GM23338 (cell line): ENCODE measurements around the gene DEFB124. TPM values are rescaled to one million over a fixed set of nuclear protein-coding genes. Genes with fewer than 3 reads are reported as not detected.

ENCODE experiments used
- ATAC-seq: fragments of 200-7000 bp; cut with Tn5 transposase; 3 replicates; pipeline ENCODE4 v1.9.1; 2020
- DNase-seq: peaks from one replicate; pipeline ENCODE4 v3.0.0-alpha.2; 2015; ENCODE audit warnings: low spot score
- H2AFZ ChIP-seq: fragments of 200-600 bp; sonication (generic); 2 replicates; pipeline ENCODE4 v1.8.0; 2016; ENCODE audit warnings: antibody characterized with exemption, mild to moderate bottlenecking, moderate library complexity
- H3F3A ChIP-seq: fragments of 200-600 bp; sonication (generic); replicated peaks from 2 replicates; pipeline ENCODE4 v1.8.0; 2017; ENCODE audit warnings: antibody characterized with exemption, mixed run types, low read depth
- H3K27ac ChIP-seq: fragments of 200-600 bp; sonication (generic); 2 replicates; pipeline ENCODE4 v1.6.1; 2016; ENCODE audit warnings: low read depth
- H3K27me3 ChIP-seq: fragments of 200-600 bp; sonication (generic); 2 replicates; pipeline ENCODE4 v1.8.0; 2016; ENCODE audit warnings: mild to moderate bottlenecking, mixed run types, moderate library complexity; ENCODE audit not compliant: insufficient read depth
- H3K36me3 ChIP-seq: fragments of 200-600 bp; sonication (generic); 2 replicates; pipeline ENCODE4 v1.8.0; 2016; ENCODE audit warnings: mild to moderate bottlenecking; ENCODE audit not compliant: insufficient read depth
- H3K4me1 ChIP-seq: fragments of 200-600 bp; sonication (generic); 2 replicates; pipeline ENCODE4 v1.8.0; 2016; ENCODE audit warnings: mild to moderate bottlenecking, moderate library complexity; ENCODE audit not compliant: insufficient read depth
- H3K4me2 ChIP-seq: fragments of 200-600 bp; sonication (generic); 2 replicates; pipeline ENCODE4 v1.7.1; 2017; ENCODE audit warnings: mixed run types
- H3K4me3 ChIP-seq: fragments of 200-600 bp; sonication (generic); 2 replicates; pipeline ENCODE4 v1.6.1; 2016; ENCODE audit warnings: mixed run types
- H3K79me2 ChIP-seq: fragments of 200-600 bp; sonication (generic); replicated peaks from 2 replicates; pipeline ENCODE4 v1.8.0; 2017; ENCODE audit warnings: mild to moderate bottlenecking; ENCODE audit not compliant: insufficient read depth
- H3K9me2 ChIP-seq: fragments of 200-600 bp; sonication (generic); 2 replicates; pipeline ENCODE4 v1.8.0; 2017; ENCODE audit not compliant: insufficient read depth
- H4K20me1 ChIP-seq: fragments of 200-600 bp; sonication (generic); replicated peaks from 2 replicates; pipeline ENCODE4 v1.8.0; 2017; ENCODE audit warnings: mild to moderate bottlenecking; ENCODE audit not compliant: insufficient read depth
- H3K27ac Mint-ChIP-seq: 2 replicates; pipeline ENCODE4 v1.8.0; 2020; ENCODE audit warnings: inconsistent platforms, mild to moderate bottlenecking, moderate library complexity, mixed read lengths
- H3K27me3 Mint-ChIP-seq: 3 replicates; pipeline ENCODE4 v1.8.0; 2022; ENCODE audit warnings: low read depth, mild to moderate bottlenecking, moderate library complexity, mixed read lengths, inconsistent platforms; ENCODE audit not compliant: insufficient read depth, poor library complexity
- H3K36me3 Mint-ChIP-seq: 3 replicates; pipeline ENCODE4 v1.8.0; 2021; ENCODE audit warnings: low read depth, mild to moderate bottlenecking, inconsistent platforms, moderate library complexity, mixed read lengths
- H3K4me1 Mint-ChIP-seq: 3 replicates; pipeline ENCODE4 v1.8.0; 2020; ENCODE audit warnings: mild to moderate bottlenecking, inconsistent platforms, mixed read lengths
- H3K4me3 Mint-ChIP-seq: 3 replicates; pipeline ENCODE4 v1.8.0; 2021; ENCODE audit warnings: moderate library complexity, mild to moderate bottlenecking, inconsistent platforms, mixed read lengths
- H3K9me3 Mint-ChIP-seq: 3 replicates; pipeline ENCODE4 v1.8.0; 2020; ENCODE audit warnings: moderate library complexity, mild to moderate bottlenecking, inconsistent platforms, mixed read lengths
- CREB1 ChIP-seq: fragments of 250-450 bp; sonication (Bioruptor Pico); IDR thresholded peaks from 2 replicates; pipeline ENCODE4 v1.5.0; 2020; ENCODE audit warnings: low read depth, mild to moderate bottlenecking, moderate library complexity
- EZH2 ChIP-seq: fragments of 200-600 bp; sonication (generic); IDR thresholded peaks from one replicate; pipeline ENCODE4 v1.8.0; 2017; ENCODE audit warnings: antibody characterized with exemption, mild to moderate bottlenecking, low read depth; ENCODE audit not compliant: unreplicated experiment
- EZH2phosphoT487 ChIP-seq: fragments of 200-600 bp; sonication (generic); IDR thresholded peaks from one replicate; pipeline ENCODE4 v1.8.1; 2018; ENCODE audit warnings: antibody characterized with exemption; ENCODE audit not compliant: unreplicated experiment
- JUNB ChIP-seq: IDR thresholded peaks from one replicate; pipeline ENCODE4 v1.6.1; 2016; ENCODE audit warnings: antibody characterized with exemption; ENCODE audit not compliant: unreplicated experiment
- NANOG ChIP-seq: IDR thresholded peaks from 2 replicates; pipeline ENCODE4 v1.6.1; 2016; ENCODE audit warnings: antibody characterized with exemption, borderline replicate concordance
- POLR2AphosphoS5 ChIP-seq: IDR thresholded peaks from 2 replicates; pipeline ENCODE4 v1.6.1; 2016; ENCODE audit warnings: antibody characterized with exemption, low read depth
- STAT1 ChIP-seq: IDR thresholded peaks from one replicate; pipeline ENCODE4 v1.6.1; 2016; ENCODE audit warnings: antibody characterized with exemption; ENCODE audit not compliant: unreplicated experiment
- ZNF114 ChIP-seq: fragments of 250-450 bp; sonication (Bioruptor Pico); IDR thresholded peaks from 2 replicates; pipeline ENCODE4 v1.5.0; 2020; ENCODE audit warnings: mild to moderate bottlenecking, moderate library complexity
- ZNF331 ChIP-seq: fragments of 250-450 bp; sonication (Bioruptor Pico); IDR thresholded peaks from 2 replicates; pipeline ENCODE4 v1.5.0; 2020; ENCODE audit warnings: low read depth, mild to moderate bottlenecking, moderate library complexity
- polyA plus RNA-seq: library from polyadenylated mRNA; unstranded; fragments of >200 nt; fragmentation: Nextera tagmentation; extraction: Ambion mirVana; gene quantifications from 2 replicates; pipeline ENCODE4 v1.2.1, GENCODE V29; 2016
- total RNA-seq: library from RNA; depleted of rRNA; stranded (reverse); fragments of >200 nt; shearing (Covaris generic); gene quantifications from 2 replicates; pipeline ENCODE4 v1.2.3, GENCODE V29; 2014
- TF ChIP-seq, protein P1 (sequence below), 2 experiments: fragments of 200-600 bp in 1 of 2; sonication (generic) in 1 of 2; conservative IDR thresholded peaks; 2 replicates each; pipeline versions ENCODE4 v1.5.1 to v1.6.1; 2016 to 2017; ENCODE audit warnings: antibody characterized with exemption in 2 of 2, low read depth in 2 of 2, mild to moderate bottlenecking in 2 of 2, moderate library complexity in 1 of 2
- TF ChIP-seq, protein P2 (sequence below): IDR thresholded peaks from one replicate; pipeline ENCODE4 v1.6.1; 2018; ENCODE audit warnings: antibody characterized with exemption; ENCODE audit not compliant: unreplicated experiment
- TF ChIP-seq, protein P3 (sequence below): IDR thresholded peaks from 2 replicates; pipeline ENCODE4 v1.6.1; 2016; ENCODE audit warnings: antibody characterized with exemption
- TF ChIP-seq, protein P4 (sequence below): fragments of 250-450 bp; sonication (Bioruptor Pico); IDR thresholded peaks from 2 replicates; pipeline ENCODE4 v1.5.0; 2020; ENCODE audit warnings: mild to moderate bottlenecking, moderate library complexity

Gene DEFB124
- total and polyA plus RNA-seq, 2 experiments from 2014 or later: 0.52 TPM; not detected in 1

DNA sequence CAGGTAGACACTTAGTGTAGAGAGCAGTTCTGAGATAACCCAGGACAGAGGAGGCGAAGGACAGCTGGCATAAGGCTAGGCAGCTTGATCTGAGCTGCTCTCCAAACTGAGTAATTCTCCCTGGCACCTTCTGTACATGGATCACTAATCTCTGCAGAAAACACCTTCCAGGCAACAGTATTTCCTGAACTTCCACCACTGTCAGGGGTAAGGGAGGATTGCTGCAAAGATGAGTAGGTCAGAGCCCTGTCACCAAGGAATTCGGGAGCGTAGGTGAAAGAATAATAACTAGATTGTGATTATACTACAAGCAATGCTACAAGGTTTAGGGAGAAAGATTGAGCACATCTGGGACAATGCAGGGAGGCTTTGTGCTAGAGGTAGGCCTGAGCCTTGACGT lies 41.2 kb upstream of the DEFB124 start:
- Histone ChIP-seq H3K4me1 (peaks cover 27% of the 10 kb centered on the region), H3K9me2 (no peaks in the 10 kb centered on the region), H3K4me2 (peak overlapping the region; percentile 100), H3K4me3 (peak overlapping the region; percentile 100), H3K27me3 (no peaks in the 10 kb centered on the region), H2AFZ (no peak overlapping the region), H4K20me1 (peaks cover 53% of the 10 kb centered on the region), H3F3A (peaks cover 45% of the 10 kb centered on the region), H3K27ac (peak overlapping the region; percentile 83), H3K36me3 (peaks cover 7% of the 10 kb centered on the region; the same call in 1 of the 2 replicates), H3K79me2 (peaks cover 66% of the 10 kb centered on the region)
- Mint-ChIP-seq H3K27me3 (peaks cover 3% of the 10 kb centered on the region), H3K36me3 (peaks cover 8% of the 10 kb centered on the region; the same call in 2 of the 3 replicates), H3K4me1 (no peaks in the 10 kb centered on the region), H3K4me3 (no peak overlapping the region), H3K27ac (no peak overlapping the region), H3K9me3 (peaks cover 3% of the 10 kb centered on the region; the same call in 1 of the 3 replicates)
- DNase-seq (no peak), ATAC-seq (no peak)
- TF ChIP-seq ZNF331 (CRISPR knock-in tag) (no peak), STAT1 (no peak), EZH2 (no peak), EZH2phosphoT487 (no peak), JUNB (no peak), NANOG (no peak), ZNF114 (CRISPR knock-in tag) (no peak), POLR2AphosphoS5 (no peak), CREB1 (CRISPR knock-in tag) (no peak)
- TF ChIP-seq, protein P1, sequence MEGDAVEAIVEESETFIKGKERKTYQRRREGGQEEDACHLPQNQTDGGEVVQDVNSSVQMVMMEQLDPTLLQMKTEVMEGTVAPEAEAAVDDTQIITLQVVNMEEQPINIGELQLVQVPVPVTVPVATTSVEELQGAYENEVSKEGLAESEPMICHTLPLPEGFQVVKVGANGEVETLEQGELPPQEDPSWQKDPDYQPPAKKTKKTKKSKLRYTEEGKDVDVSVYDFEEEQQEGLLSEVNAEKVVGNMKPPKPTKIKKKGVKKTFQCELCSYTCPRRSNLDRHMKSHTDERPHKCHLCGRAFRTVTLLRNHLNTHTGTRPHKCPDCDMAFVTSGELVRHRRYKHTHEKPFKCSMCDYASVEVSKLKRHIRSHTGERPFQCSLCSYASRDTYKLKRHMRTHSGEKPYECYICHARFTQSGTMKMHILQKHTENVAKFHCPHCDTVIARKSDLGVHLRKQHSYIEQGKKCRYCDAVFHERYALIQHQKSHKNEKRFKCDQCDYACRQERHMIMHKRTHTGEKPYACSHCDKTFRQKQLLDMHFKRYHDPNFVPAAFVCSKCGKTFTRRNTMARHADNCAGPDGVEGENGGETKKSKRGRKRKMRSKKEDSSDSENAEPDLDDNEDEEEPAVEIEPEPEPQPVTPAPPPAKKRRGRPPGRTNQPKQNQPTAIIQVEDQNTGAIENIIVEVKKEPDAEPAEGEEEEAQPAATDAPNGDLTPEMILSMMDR (conservative IDR thresholded peaks at IDR 0.05; ENCODE audit: low read depth in 2 of 2): no peak
- TF ChIP-seq, protein P2, sequence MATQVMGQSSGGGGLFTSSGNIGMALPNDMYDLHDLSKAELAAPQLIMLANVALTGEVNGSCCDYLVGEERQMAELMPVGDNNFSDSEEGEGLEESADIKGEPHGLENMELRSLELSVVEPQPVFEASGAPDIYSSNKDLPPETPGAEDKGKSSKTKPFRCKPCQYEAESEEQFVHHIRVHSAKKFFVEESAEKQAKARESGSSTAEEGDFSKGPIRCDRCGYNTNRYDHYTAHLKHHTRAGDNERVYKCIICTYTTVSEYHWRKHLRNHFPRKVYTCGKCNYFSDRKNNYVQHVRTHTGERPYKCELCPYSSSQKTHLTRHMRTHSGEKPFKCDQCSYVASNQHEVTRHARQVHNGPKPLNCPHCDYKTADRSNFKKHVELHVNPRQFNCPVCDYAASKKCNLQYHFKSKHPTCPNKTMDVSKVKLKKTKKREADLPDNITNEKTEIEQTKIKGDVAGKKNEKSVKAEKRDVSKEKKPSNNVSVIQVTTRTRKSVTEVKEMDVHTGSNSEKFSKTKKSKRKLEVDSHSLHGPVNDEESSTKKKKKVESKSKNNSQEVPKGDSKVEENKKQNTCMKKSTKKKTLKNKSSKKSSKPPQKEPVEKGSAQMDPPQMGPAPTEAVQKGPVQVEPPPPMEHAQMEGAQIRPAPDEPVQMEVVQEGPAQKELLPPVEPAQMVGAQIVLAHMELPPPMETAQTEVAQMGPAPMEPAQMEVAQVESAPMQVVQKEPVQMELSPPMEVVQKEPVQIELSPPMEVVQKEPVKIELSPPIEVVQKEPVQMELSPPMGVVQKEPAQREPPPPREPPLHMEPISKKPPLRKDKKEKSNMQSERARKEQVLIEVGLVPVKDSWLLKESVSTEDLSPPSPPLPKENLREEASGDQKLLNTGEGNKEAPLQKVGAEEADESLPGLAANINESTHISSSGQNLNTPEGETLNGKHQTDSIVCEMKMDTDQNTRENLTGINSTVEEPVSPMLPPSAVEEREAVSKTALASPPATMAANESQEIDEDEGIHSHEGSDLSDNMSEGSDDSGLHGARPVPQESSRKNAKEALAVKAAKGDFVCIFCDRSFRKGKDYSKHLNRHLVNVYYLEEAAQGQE: no peak
- TF ChIP-seq, protein P3, sequence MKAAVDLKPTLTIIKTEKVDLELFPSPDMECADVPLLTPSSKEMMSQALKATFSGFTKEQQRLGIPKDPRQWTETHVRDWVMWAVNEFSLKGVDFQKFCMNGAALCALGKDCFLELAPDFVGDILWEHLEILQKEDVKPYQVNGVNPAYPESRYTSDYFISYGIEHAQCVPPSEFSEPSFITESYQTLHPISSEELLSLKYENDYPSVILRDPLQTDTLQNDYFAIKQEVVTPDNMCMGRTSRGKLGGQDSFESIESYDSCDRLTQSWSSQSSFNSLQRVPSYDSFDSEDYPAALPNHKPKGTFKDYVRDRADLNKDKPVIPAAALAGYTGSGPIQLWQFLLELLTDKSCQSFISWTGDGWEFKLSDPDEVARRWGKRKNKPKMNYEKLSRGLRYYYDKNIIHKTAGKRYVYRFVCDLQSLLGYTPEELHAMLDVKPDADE: no peak
- TF ChIP-seq, protein P4, sequence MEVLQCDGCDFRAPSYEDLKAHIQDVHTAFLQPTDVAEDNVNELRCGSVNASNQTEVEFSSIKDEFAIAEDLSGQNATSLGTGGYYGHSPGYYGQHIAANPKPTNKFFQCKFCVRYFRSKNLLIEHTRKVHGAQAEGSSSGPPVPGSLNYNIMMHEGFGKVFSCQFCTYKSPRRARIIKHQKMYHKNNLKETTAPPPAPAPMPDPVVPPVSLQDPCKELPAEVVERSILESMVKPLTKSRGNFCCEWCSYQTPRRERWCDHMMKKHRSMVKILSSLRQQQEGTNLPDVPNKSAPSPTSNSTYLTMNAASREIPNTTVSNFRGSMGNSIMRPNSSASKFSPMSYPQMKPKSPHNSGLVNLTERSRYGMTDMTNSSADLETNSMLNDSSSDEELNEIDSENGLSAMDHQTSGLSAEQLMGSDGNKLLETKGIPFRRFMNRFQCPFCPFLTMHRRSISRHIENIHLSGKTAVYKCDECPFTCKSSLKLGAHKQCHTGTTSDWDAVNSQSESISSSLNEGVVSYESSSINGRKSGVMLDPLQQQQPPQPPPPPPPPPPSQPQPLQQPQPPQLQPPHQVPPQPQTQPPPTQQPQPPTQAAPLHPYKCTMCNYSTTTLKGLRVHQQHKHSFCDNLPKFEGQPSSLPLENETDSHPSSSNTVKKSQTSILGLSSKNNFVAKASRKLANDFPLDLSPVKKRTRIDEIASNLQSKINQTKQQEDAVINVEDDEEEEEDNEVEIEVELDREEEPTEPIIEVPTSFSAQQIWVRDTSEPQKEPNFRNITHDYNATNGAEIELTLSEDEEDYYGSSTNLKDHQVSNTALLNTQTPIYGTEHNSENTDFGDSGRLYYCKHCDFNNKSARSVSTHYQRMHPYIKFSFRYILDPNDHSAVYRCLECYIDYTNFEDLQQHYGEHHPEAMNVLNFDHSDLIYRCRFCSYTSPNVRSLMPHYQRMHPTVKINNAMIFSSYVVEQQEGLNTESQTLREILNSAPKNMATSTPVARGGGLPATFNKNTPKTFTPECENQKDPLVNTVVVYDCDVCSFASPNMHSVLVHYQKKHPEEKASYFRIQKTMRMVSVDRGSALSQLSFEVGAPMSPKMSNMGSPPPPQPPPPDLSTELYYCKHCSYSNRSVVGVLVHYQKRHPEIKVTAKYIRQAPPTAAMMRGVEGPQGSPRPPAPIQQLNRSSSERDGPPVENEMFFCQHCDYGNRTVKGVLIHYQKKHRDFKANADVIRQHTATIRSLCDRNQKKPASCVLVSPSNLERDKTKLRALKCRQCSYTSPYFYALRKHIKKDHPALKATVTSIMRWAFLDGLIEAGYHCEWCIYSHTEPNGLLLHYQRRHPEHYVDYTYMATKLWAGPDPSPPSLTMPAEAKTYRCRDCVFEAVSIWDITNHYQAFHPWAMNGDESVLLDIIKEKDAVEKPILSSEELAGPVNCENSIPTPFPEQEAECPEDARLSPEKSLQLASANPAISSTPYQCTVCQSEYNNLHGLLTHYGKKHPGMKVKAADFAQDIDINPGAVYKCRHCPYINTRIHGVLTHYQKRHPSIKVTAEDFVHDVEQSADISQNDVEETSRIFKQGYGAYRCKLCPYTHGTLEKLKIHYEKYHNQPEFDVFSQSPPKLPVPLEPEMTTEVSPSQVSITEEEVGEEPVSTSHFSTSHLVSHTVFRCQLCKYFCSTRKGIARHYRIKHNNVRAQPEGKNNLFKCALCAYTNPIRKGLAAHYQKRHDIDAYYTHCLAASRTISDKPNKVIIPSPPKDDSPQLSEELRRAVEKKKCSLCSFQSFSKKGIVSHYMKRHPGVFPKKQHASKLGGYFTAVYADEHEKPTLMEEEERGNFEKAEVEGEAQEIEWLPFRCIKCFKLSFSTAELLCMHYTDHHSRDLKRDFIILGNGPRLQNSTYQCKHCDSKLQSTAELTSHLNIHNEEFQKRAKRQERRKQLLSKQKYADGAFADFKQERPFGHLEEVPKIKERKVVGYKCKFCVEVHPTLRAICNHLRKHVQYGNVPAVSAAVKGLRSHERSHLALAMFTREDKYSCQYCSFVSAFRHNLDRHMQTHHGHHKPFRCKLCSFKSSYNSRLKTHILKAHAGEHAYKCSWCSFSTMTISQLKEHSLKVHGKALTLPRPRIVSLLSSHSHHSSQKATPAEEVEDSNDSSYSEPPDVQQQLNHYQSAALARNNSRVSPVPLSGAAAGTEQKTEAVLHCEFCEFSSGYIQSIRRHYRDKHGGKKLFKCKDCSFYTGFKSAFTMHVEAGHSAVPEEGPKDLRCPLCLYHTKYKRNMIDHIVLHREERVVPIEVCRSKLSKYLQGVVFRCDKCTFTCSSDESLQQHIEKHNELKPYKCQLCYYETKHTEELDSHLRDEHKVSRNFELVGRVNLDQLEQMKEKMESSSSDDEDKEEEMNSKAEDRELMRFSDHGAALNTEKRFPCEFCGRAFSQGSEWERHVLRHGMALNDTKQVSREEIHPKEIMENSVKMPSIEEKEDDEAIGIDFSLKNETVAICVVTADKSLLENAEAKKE: no peak
